ENCODE data around the gene SULF2.

Gene SULF2

DNA sequence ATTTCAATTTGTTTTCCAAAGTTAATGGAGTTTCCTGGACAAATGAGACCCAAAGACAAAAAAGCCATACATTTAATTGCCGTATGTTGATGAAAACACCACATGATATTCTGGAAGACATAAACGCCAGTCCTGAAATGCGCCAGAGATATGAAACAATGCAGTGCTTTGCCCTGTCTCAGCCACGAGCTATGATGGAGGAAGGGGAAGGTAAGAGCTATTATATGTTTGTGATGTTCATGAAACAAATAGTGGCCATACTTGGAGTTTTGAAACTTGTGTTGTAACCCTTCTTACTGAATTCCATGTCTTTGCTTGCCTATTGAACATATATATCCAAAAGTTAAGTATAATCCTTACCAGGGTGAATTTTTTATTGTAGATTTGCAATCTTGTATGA is 157.7 kb downstream of the SULF2 start:
- Histone ChIP-seq H3K9ac (ENCODE audit: low read depth, low read length, poor library complexity, severe bottlenecking) (no peak overlapping the region), H2AFZ (ENCODE audit: low read length) (no peak overlapping the region), H3K36me3 (ENCODE audit: insufficient read depth, low read length) (peaks cover 51% of the 10 kb centered on the region; the same call in 1 of the 2 replicates), H3F3A (ENCODE audit: low read depth) (no peaks in the 10 kb centered on the region), H3K27me3 (ENCODE audit: insufficient read depth, low read length, poor library complexity, severe bottlenecking) (no peaks in the 10 kb centered on the region), H3K9me2 (replicated peaks; ENCODE audit: low read depth, low read length) (no peaks in the 10 kb centered on the region), H3K79me2 (ENCODE audit: insufficient read depth, low read length) (no peaks in the 10 kb centered on the region), H3K4me2 (ENCODE audit: low read depth, low read length, poor library complexity, severe bottlenecking) (no peak overlapping the region), H3K9me3 (ENCODE audit: insufficient read depth, low read depth, low read length) (no peaks in the 10 kb centered on the region), H3K4me3 (ENCODE audit: low read length, poor library complexity, severe bottlenecking) (no peak overlapping the region), H4K20me1 (ENCODE audit: insufficient read depth, low read length, poor library complexity, severe bottlenecking) (no peaks in the 10 kb centered on the region), H3K4me1 (ENCODE audit: insufficient read depth, low read length, poor library complexity, severe bottlenecking) (no peaks in the 10 kb centered on the region)
- no peak for TF ChIP-seq CTCF (conservative IDR thresholded peaks at IDR 0.05; ENCODE audit: low read length)
- TF ChIP-seq EZH2phosphoT487 (IDR thresholded peaks at IDR 0.05; ENCODE audit: borderline replicate concordance), result no peak

- H3K36me3 ChIP-seq (ENCODE audit: insufficient read depth, low read length), result peaks cover 41% of the 10 kb centered on the region; the same call in 1 of the 2 replicates
- no peaks in the 10 kb centered on the region for H3K79me2 ChIP-seq (ENCODE audit: insufficient read depth, low read length)
- no peak for TF ChIP-seq EZH2phosphoT487 (IDR thresholded peaks at IDR 0.05; ENCODE audit: borderline replicate concordance)
Observed at GRCh38 chr20:47623206-47623605, 162.1 kb downstream of the SULF2 start.

GRCh38 chr20:47622118-47622665 is 163.1 kb downstream of the SULF2 start:
- TF ChIP-seq EZH2phosphoT487 (IDR thresholded peaks at IDR 0.05; ENCODE audit: borderline replicate concordance) (no peak), CTCF (conservative IDR thresholded peaks at IDR 0.05; ENCODE audit: low read length) (no peak)
- H3K9ac ChIP-seq (ENCODE audit: low read depth, low read length, poor library complexity, severe bottlenecking), result no peak overlapping the region
- H3K4me3 ChIP-seq (ENCODE audit: low read length, poor library complexity, severe bottlenecking), result no peak overlapping the region
- H3F3A ChIP-seq (ENCODE audit: low read depth), result no peaks in the 10 kb centered on the region
- no peaks in the 10 kb centered on the region for H3K9me2 ChIP-seq (replicated peaks; ENCODE audit: low read depth, low read length)
- H3K27me3 ChIP-seq (ENCODE audit: insufficient read depth, low read length, poor library complexity, severe bottlenecking), result no peaks in the 10 kb centered on the region
- H3K4me2 ChIP-seq (ENCODE audit: low read depth, low read length, poor library complexity, severe bottlenecking), result no peak overlapping the region
- peaks cover 34% of the 10 kb centered on the region; the same call in 1 of the 2 replicates for H3K36me3 ChIP-seq (ENCODE audit: insufficient read depth, low read length)
- H3K9me3 ChIP-seq (ENCODE audit: insufficient read depth, low read depth, low read length), result no peaks in the 10 kb centered on the region
- no peak overlapping the region for H2AFZ ChIP-seq (ENCODE audit: low read length)
- H3K79me2 ChIP-seq (ENCODE audit: insufficient read depth, low read length), result no peaks in the 10 kb centered on the region
- H4K20me1 ChIP-seq (ENCODE audit: insufficient read depth, low read length, poor library complexity, severe bottlenecking), result peaks cover 4% of the 10 kb centered on the region
- H3K4me1 ChIP-seq (ENCODE audit: insufficient read depth, low read length, poor library complexity, severe bottlenecking), result no peaks in the 10 kb centered on the region

More at GRCh38 chr20:47623206-47623605, 162.1 kb downstream of the SULF2 start:
- H4K20me1 ChIP-seq (ENCODE audit: insufficient read depth, low read length, poor library complexity, severe bottlenecking), result peaks cover 4% of the 10 kb centered on the region
- H3K9me2 ChIP-seq (replicated peaks; ENCODE audit: low read depth, low read length), result no peaks in the 10 kb centered on the region
- H3K4me1 ChIP-seq (ENCODE audit: insufficient read depth, low read length, poor library complexity, severe bottlenecking), result no peaks in the 10 kb centered on the region
- no peaks in the 10 kb centered on the region for H3K9me3 ChIP-seq (ENCODE audit: insufficient read depth, low read depth, low read length)
- no peaks in the 10 kb centered on the region for H3K27me3 ChIP-seq (ENCODE audit: insufficient read depth, low read length, poor library complexity, severe bottlenecking)
- no peak overlapping the region for H3K4me2 ChIP-seq (ENCODE audit: low read depth, low read length, poor library complexity, severe bottlenecking)
- no peak overlapping the region for H3K4me3 ChIP-seq (ENCODE audit: low read length, poor library complexity, severe bottlenecking)
- H3K9ac ChIP-seq (ENCODE audit: low read depth, low read length, poor library complexity, severe bottlenecking), result no peak overlapping the region
- H3F3A ChIP-seq (ENCODE audit: low read depth), result no peaks in the 10 kb centered on the region
- H2AFZ ChIP-seq (ENCODE audit: low read length), result no peak overlapping the region
